HepG2 (cell line): ENCODE data around the gene TMEM120A. TPM values are rescaled to one million over a fixed set of nuclear protein-coding genes. Genes with fewer than 3 reads are reported as not detected.
A peak's percentile ranks its signal among the peaks of the same experiment; 100 is the strongest.

Source experiments
- ATAC-seq: fragments of 200-7000 bp; cut with Tn5 transposase; 3 replicates; pipeline ENCODE4 v1.9.1; 2020; ENCODE audit warnings: mild to moderate bottlenecking, moderate library complexity
- BruUV-seq: library from RNA; stranded (reverse); fragments of 400-500 nt; replicated peaks from 2 replicates; lab custom pipeline; 2021; lab: Mats Ljungman, UMichigan
- CTCF ChIA-PET: fragments of 300-600 bp; formaldehyde crosslinking; extraction: SDS; loops from one replicate; lab custom pipeline; 2021; ENCODE audit warnings: low total read pairs, inconsistent platforms, low intra/inter-chr PET ratio; lab: Yijun Ruan, JAX
- POLR2A ChIA-PET: fragments of 350-600 bp; sonication (Branson Sonifier 250); formaldehyde crosslinking; loops from one replicate; lab custom pipeline; 2020; ENCODE audit warnings: antibody characterized with exemption, inconsistent platforms; lab: Yijun Ruan, JAX
- DNase-seq: peaks from one replicate; pipeline ENCODE4 v3.0.0-alpha.2; 2015; ENCODE audit warnings: low spot score
- FAIRE-seq: peaks from 3 replicates; lab custom pipeline; 2011; peaks lifted over from hg19 to GRCh38; lab: Jason Lieb, UNC
- H2AFZ ChIP-seq: one replicate; pipeline ENCODE4 v1.6.1; 2011; ENCODE audit warnings: low read length, inconsistent platforms
- H3K27ac ChIP-seq: fragments of 300-600 bp; 3 replicates; pipeline ENCODE4 v1.8.0; 2011; ENCODE audit warnings: mixed run types, mild to moderate bottlenecking, mixed read lengths, low read length, inconsistent platforms; ENCODE audit not compliant: insufficient read depth; ENCODE audit errors: extremely low read length
- H3K27me3 ChIP-seq, 2 experiments: fragments of 200-600 bp in 1 of 2; 2 replicates in 1 of 2; 3 replicates in 1 of 2; pipeline versions ENCODE4 v1.6.0 to v1.8.0; 2011; ENCODE audit warnings: low read length in 2 of 2, mild to moderate bottlenecking in 2 of 2, moderate library complexity in 2 of 2, inconsistent platforms in 1 of 2; ENCODE audit not compliant: insufficient read depth in 2 of 2, control insufficient read depth in 1 of 2
- H3K36me3 ChIP-seq, 2 experiments: fragments of 200-600 bp in 1 of 2; replicated peaks in 1 of 2; 2 replicates in 1 of 2; 3 replicates in 1 of 2; pipeline versions ENCODE4 v1.5.1 to v1.8.0; 2011; ENCODE audit warnings: low read length in 2 of 2, inconsistent platforms in 1 of 2; ENCODE audit not compliant: insufficient read depth in 2 of 2, control insufficient read depth in 1 of 2
- H3K4me1 ChIP-seq: 2 replicates; pipeline ENCODE4 v1.5.1; 2012; ENCODE audit warnings: low read length, inconsistent platforms; ENCODE audit not compliant: insufficient read depth
- H3K4me2 ChIP-seq: 2 replicates; pipeline ENCODE4 v1.6.0; 2011; ENCODE audit warnings: low read depth, low read length, inconsistent platforms
- H3K4me3 ChIP-seq, 3 experiments: fragments of 200-600 bp in 1 of 3; sonication (generic), shearing (Covaris generic) in 1 of 3; replicated peaks in 1 of 3; 2 replicates each; pipeline ENCODE4 v1.5.1; 2011 to 2016; ENCODE audit warnings: low read length in 3 of 3, inconsistent platforms in 2 of 3, low read depth in 2 of 3, mild to moderate bottlenecking in 2 of 3, control low read depth in 1 of 3, mixed read lengths in 1 of 3; ENCODE audit not compliant: insufficient read depth in 1 of 3
- H3K79me2 ChIP-seq: one replicate; pipeline ENCODE4 v1.6.1; 2011; ENCODE audit warnings: low read length, inconsistent platforms; ENCODE audit not compliant: insufficient read depth
- H3K9ac ChIP-seq: 2 replicates; pipeline ENCODE4 v1.6.0; 2011; ENCODE audit warnings: mild to moderate bottlenecking, low read depth, low read length, inconsistent platforms; ENCODE audit not compliant: insufficient read depth
- H3K9me3 ChIP-seq: 2 replicates; pipeline ENCODE4 v1.5.1; 2012; ENCODE audit warnings: mild to moderate bottlenecking, low read length
- H4K20me1 ChIP-seq: 2 replicates; pipeline ENCODE4 v1.6.0; 2011; ENCODE audit warnings: inconsistent platforms, mild to moderate bottlenecking, low read length, moderate library complexity; ENCODE audit not compliant: insufficient read depth
- AGO2 ChIP-seq: fragments of 200-400 bp; formaldehyde crosslinking; optimal IDR thresholded peaks from 2 replicates; pipeline ENCODE3; 2017; ENCODE audit warnings: mild to moderate bottlenecking, low read depth, low read length, moderate library complexity
- EHMT2 ChIP-seq: fragments of 200-600 bp; sonication (generic); IDR thresholded peaks from 2 replicates; pipeline ENCODE4 v1.7.0; 2017; ENCODE audit warnings: antibody characterized with exemption, low read depth, low read length, borderline replicate concordance
- EP300 ChIP-seq, 3 experiments: sonication (generic) in 1 of 3; formaldehyde crosslinking in 1 of 3; IDR thresholded peaks; 2 replicates each; pipeline versions ENCODE4 v1.5.1 to v1.6.1; 2011 to 2020; ENCODE audit warnings: low read depth in 2 of 3, low read length in 2 of 3, borderline replicate concordance in 1 of 3, improper control_type of control experiment in 1 of 3, mild to moderate bottlenecking in 1 of 3, missing genetic modification reagents in 1 of 3, moderate library complexity in 1 of 3
- HIC2 ChIP-seq: sonication (generic); formaldehyde crosslinking; IDR thresholded peaks from 2 replicates; pipeline ENCODE4 v1.9.0; 2022; ENCODE audit warnings: low read depth, missing genetic modification reagents
- HNF4A ChIP-seq: sonication (generic); formaldehyde crosslinking; IDR thresholded peaks from 2 replicates; pipeline ENCODE4 v1.4.0; 2020; ENCODE audit warnings: missing genetic modification reagents
- HNRNPL ChIP-seq: fragments of 200-400 bp; formaldehyde crosslinking; IDR thresholded peaks from 2 replicates; pipeline ENCODE4 v1.6.1; 2017; ENCODE audit warnings: mild to moderate bottlenecking, low read depth, low read length
- HOXA3 ChIP-seq: sonication (generic); formaldehyde crosslinking; IDR thresholded peaks from 2 replicates; pipeline ENCODE4 v1.5.0; 2020; ENCODE audit warnings: missing genetic modification reagents
- PRDM4 ChIP-seq: sonication (generic); formaldehyde crosslinking; IDR thresholded peaks from 2 replicates; pipeline ENCODE4 v1.9.0; 2021; ENCODE audit warnings: missing genetic modification reagents, borderline replicate concordance
- SP4 ChIP-seq: sonication (generic); formaldehyde crosslinking; IDR thresholded peaks from 2 replicates; pipeline ENCODE4 v1.8.1; 2023; ENCODE audit warnings: mild to moderate bottlenecking, missing genetic modification reagents
- TAF15 ChIP-seq: fragments of 200-400 bp; formaldehyde crosslinking; IDR thresholded peaks from one replicate; pipeline ENCODE4 v1.6.1; 2018; ENCODE audit warnings: mild to moderate bottlenecking, low read depth, low read length; ENCODE audit not compliant: poor library complexity, severe bottlenecking
- TFAP4 ChIP-seq: sonication (generic); IDR thresholded peaks from 2 replicates; pipeline ENCODE4 v1.6.1; 2016; ENCODE audit warnings: low read depth, borderline replicate concordance
- ZBTB49 ChIP-seq: sonication (generic); formaldehyde crosslinking; IDR thresholded peaks from 2 replicates; pipeline ENCODE4 v1.4.0; 2020; ENCODE audit warnings: missing genetic modification reagents, borderline replicate concordance
- ZNF605 ChIP-seq: sonication (generic); formaldehyde crosslinking; IDR thresholded peaks from 2 replicates; pipeline ENCODE4 v1.8.0; 2022; ENCODE audit warnings: mild to moderate bottlenecking, missing genetic modification reagents
- WGBS: methylation state at CpG from one replicate; pipeline ENCODE4 v1.1.6; 2017; ENCODE audit warnings: low lambda C conversion rate; 5-methylcytosine and 5-hydroxymethylcytosine counted together
- in situ Hi-C: cut with HindIII; loops from 2 replicates; pipeline ENCODE4 v1.10.0; 2017; ENCODE audit warnings: low pct_unique_long_range_greater_than_20kb; ENCODE audit not compliant: extremely low pct_ligation_motif_present
- intact Hi-C: fragments of 100-400 bp; cut with micrococcal nuclease; formaldehyde crosslinking; loops from one replicate; pipeline ENCODE4 v1.10.0; 2022; ENCODE audit not compliant: unreplicated experiment
- polyA plus RNA-seq, 8 experiments: library from polyadenylated mRNA; depleted of rRNA in 3 of 8; stranded (reverse) in 7 of 8; unstranded in 1 of 8; fragments of >200 nt; fragmentation: Illumina TruSeq in 4 of 8; extraction: Trizol in 4 of 8; gene quantifications; 2 replicates each; pipeline versions ENCODE4 v1.2.1 to v1.2.3, GENCODE V29; 2011 to 2016; ENCODE audit warnings: low read depth in 4 of 8, missing spikeins in 1 of 8, mixed read lengths in 1 of 8; ENCODE audit not compliant: insufficient read depth in 1 of 8
- total RNA-seq, 5 experiments: library from RNA; depleted of rRNA; stranded (reverse); fragments of >200 nt; fragmentation: Illumina TruSeq; extraction: Trizol; gene quantifications; 2 replicates each; pipeline ENCODE4 v1.2.3, GENCODE V29; 2016; ENCODE audit warnings: low read depth in 1 of 5

TMEM120A gene
- total and polyA plus RNA-seq, 2 of the 13 experiments (the other 11 are each of a cell fraction or from before 2014, with no cell fraction given): 40.3 to 102 TPM

- Histone ChIP-seq H3K4me2 (no peak overlapping the region), H4K20me1 (peaks cover 8% of the 10 kb centered on the region), H3K36me3 (peaks cover 45 to 91% of the 10 kb centered on the region in 2 experiments), H3K27me3 (no peaks in the 10 kb centered on the region), H3K79me2 (peaks cover 5% of the 10 kb centered on the region), H3K4me3 (no peak overlapping the region), H3K9me3 (no peaks in the 10 kb centered on the region), H3K9ac (no peak overlapping the region), H3K27ac (no peak overlapping the region), H2AFZ (no peak overlapping the region), H3K4me1 (no peaks in the 10 kb centered on the region; the same call in 1 of the 2 replicates)
- intact Hi-C loops: no loop called here
- in situ Hi-C loops: no loop called here
- ChIA-PET CTCF (no interaction called here), POLR2A (no interaction called here)
- WGBS: 93% methylated on average over 18 of the region's 22 CpGs
- no TSS peak for BruUV-seq
- ATAC-seq (peak; percentile 13), DNase-seq (no peak), FAIRE-seq (no peak)
- no peak for TF ChIP-seq TAF15
- TF ChIP-seq AGO2: peak; percentile 17
- TF ChIP-seq HNF4A (CRISPR knock-in tag): peak; percentile 62
- 0 out of 2 replicates have a peak, but pooled peaks have one; percentile 15 for TF ChIP-seq HOXA3 (CRISPR knock-in tag)
- no peak for TF ChIP-seq EHMT2
- peak; percentile 88; the same call in 1 of the 2 replicates for TF ChIP-seq HNRNPL
- TF ChIP-seq EP300 (IDR thresholded peaks at IDR 0.05; ENCODE audit: low read depth in 2 of 2, low read length in 2 of 2): no peak
- TF ChIP-seq EP300 (CRISPR knock-in tag; IDR thresholded peaks at IDR 0.05; ENCODE audit: borderline replicate concordance): no peak
- TF ChIP-seq PRDM4 (CRISPR knock-in tag): no peak
- TF ChIP-seq TFAP4: no peak
- TF ChIP-seq SP4 (CRISPR knock-in tag): no peak
- TF ChIP-seq HIC2 (CRISPR knock-in tag): peak; percentile 77; the same call in 1 of the 2 replicates
- no peak for TF ChIP-seq ZBTB49 (CRISPR knock-in tag)
- TF ChIP-seq ZNF605 (CRISPR knock-in tag): 0 out of 2 replicates have a peak, but pooled peaks have one; percentile 21
Observed at GRCh38 chr7:75979759-75980429, 14.5 kb downstream of the TMEM120A start.
